HepG2 (cell line): ENCODE results near the gene ARL16. TPM values are rescaled to one million over a fixed set of nuclear protein-coding genes. Genes with fewer than 3 reads are reported as not detected.

Experiments used
- AKNA ChIP-seq: sonication (generic); formaldehyde crosslinking; IDR thresholded peaks from 2 replicates; pipeline ENCODE4 v1.4.0; 2020; ENCODE audit warnings: missing genetic modification reagents, borderline replicate concordance
- ATAD3A ChIP-seq: sonication (generic); formaldehyde crosslinking; IDR thresholded peaks from 2 replicates; pipeline ENCODE4 v1.4.0; 2020; ENCODE audit warnings: missing genetic modification reagents
- CREB1 ChIP-seq, 2 experiments: fragments of 450-650 bp in 1 of 2; IDR thresholded peaks; 2 replicates each; pipeline ENCODE4 v1.6.1; 2016 to 2017; ENCODE audit warnings: control low read depth in 1 of 2, mild to moderate bottlenecking in 1 of 2, missing compliant biosample characterization in 1 of 2, missing genetic modification characterization in 1 of 2
- DR1 ChIP-seq: sonication (generic); formaldehyde crosslinking; IDR thresholded peaks from 2 replicates; pipeline ENCODE4 v1.8.0; 2021; ENCODE audit warnings: mild to moderate bottlenecking, missing genetic modification reagents, inconsistent platforms
- MTERF4 ChIP-seq: sonication (generic); formaldehyde crosslinking; IDR thresholded peaks from 2 replicates; pipeline ENCODE4 v1.8.0; 2023; ENCODE audit warnings: mild to moderate bottlenecking, missing genetic modification reagents
- MXD3 ChIP-seq: IDR thresholded peaks from 2 replicates; pipeline ENCODE4 v1.6.1; 2016; ENCODE audit warnings: mild to moderate bottlenecking, missing biosample characterization, missing genetic modification reagents
- RBM22 ChIP-seq: fragments of 200-400 bp; formaldehyde crosslinking; optimal IDR thresholded peaks from 2 replicates; pipeline ENCODE3; 2017; ENCODE audit warnings: mild to moderate bottlenecking, low read length, moderate library complexity
- ZFAT ChIP-seq: sonication (generic); formaldehyde crosslinking; conservative IDR thresholded peaks from 2 replicates; pipeline ENCODE4 v1.8.1; 2023; ENCODE audit warnings: missing genetic modification reagents, inconsistent platforms
- ZNF12 ChIP-seq: sonication (generic); formaldehyde crosslinking; IDR thresholded peaks from 2 replicates; pipeline ENCODE4 v1.5.0; 2020; ENCODE audit warnings: missing genetic modification reagents
- ZNF598 ChIP-seq: sonication (generic); formaldehyde crosslinking; IDR thresholded peaks from 2 replicates; pipeline ENCODE4 v1.5.1; 2020; ENCODE audit warnings: mild to moderate bottlenecking, missing genetic modification reagents, borderline replicate concordance
- ZNF605 ChIP-seq: sonication (generic); formaldehyde crosslinking; IDR thresholded peaks from 2 replicates; pipeline ENCODE4 v1.8.0; 2022; ENCODE audit warnings: mild to moderate bottlenecking, missing genetic modification reagents
- ZNF639 ChIP-seq: conservative IDR thresholded peaks from 2 replicates; pipeline ENCODE4 v1.6.1; 2018; ENCODE audit warnings: missing genetic modification reagents
- ZNF749 ChIP-seq: sonication (generic); formaldehyde crosslinking; IDR thresholded peaks from 2 replicates; pipeline ENCODE4 v1.8.0; 2022; ENCODE audit warnings: mild to moderate bottlenecking, missing genetic modification reagents, moderate library complexity, borderline replicate concordance
- ZNF784 ChIP-seq: sonication (generic); formaldehyde crosslinking; IDR thresholded peaks from 2 replicates; pipeline ENCODE4 v1.5.1; 2020; ENCODE audit warnings: missing genetic modification reagents, mild to moderate bottlenecking, borderline replicate concordance
- ZNF841 ChIP-seq: sonication (generic); formaldehyde crosslinking; IDR thresholded peaks from 2 replicates; pipeline ENCODE4 v1.8.1; 2023; ENCODE audit warnings: missing genetic modification reagents, borderline replicate concordance
- ZSCAN22 ChIP-seq: sonication (generic); formaldehyde crosslinking; IDR thresholded peaks from 2 replicates; pipeline ENCODE4 v1.4.0; 2020; ENCODE audit warnings: mild to moderate bottlenecking, missing genetic modification reagents
- polyA plus RNA-seq, 8 experiments: library from polyadenylated mRNA; depleted of rRNA in 3 of 8; stranded (reverse) in 7 of 8; unstranded in 1 of 8; fragments of >200 nt; fragmentation: Illumina TruSeq in 4 of 8; extraction: Trizol in 4 of 8; gene quantifications; 2 replicates each; pipeline versions ENCODE4 v1.2.1 to v1.2.3, GENCODE V29; 2011 to 2016; ENCODE audit warnings: low read depth in 4 of 8, missing spikeins in 1 of 8, mixed read lengths in 1 of 8; ENCODE audit not compliant: insufficient read depth in 1 of 8
- total RNA-seq, 5 experiments: library from RNA; depleted of rRNA; stranded (reverse); fragments of >200 nt; fragmentation: Illumina TruSeq; extraction: Trizol; gene quantifications; 2 replicates each; pipeline ENCODE4 v1.2.3, GENCODE V29; 2016; ENCODE audit warnings: low read depth in 1 of 5

ARL16 gene
- total and polyA plus RNA-seq, 2 of the 13 experiments (the other 11 are each of a cell fraction or from before 2014, with no cell fraction given): 20.8 to 30.8 TPM

GRCh38 chr17:81700353-81701287 lies 17.0 kb upstream of the ARL16 start (continued):
- TF ChIP-seq ZNF784 (CRISPR knock-in tag): no peak
- TF ChIP-seq RBM22: peak; percentile 88
- TF ChIP-seq ZNF639 (CRISPR knock-in tag): 0 out of 2 replicates have a peak, but pooled peaks have one; percentile 3
- no peak for TF ChIP-seq ZNF598 (CRISPR knock-in tag)
- no peak for TF ChIP-seq ZNF749 (CRISPR knock-in tag)
- no peak for TF ChIP-seq ZNF605 (CRISPR knock-in tag)
- no peak for TF ChIP-seq ZFAT (CRISPR knock-in tag)
- no peak for TF ChIP-seq AKNA
- no peak for TF ChIP-seq ATAD3A (CRISPR knock-in tag)
- 0 out of 2 replicates have a peak, but pooled peaks have one; percentile 21 for TF ChIP-seq MXD3
- TF ChIP-seq ZNF12 (CRISPR knock-in tag): no peak
- TF ChIP-seq MTERF4 (CRISPR knock-in tag): no peak
- no peak for TF ChIP-seq ZNF841
- 0 out of 2 replicates have a peak, but pooled peaks have one; percentile 1 for TF ChIP-seq DR1
- no peak for TF ChIP-seq ZSCAN22 (CRISPR knock-in tag)
- TF ChIP-seq CREB1 (IDR thresholded peaks at IDR 0.05): no peak
- TF ChIP-seq CREB1 (CRISPR knock-in tag; IDR thresholded peaks at IDR 0.05): no peak
